H9 (cell line): Measurements from ENCODE around the gene ILK. TPM values are rescaled to one million over a fixed set of nuclear protein-coding genes. Genes with fewer than 3 reads are reported as not detected.

Experiments
- DNase-seq: peaks from one replicate; pipeline ENCODE4 v3.0.0-alpha.2; 2017
- H2AFZ ChIP-seq: one replicate; pipeline ENCODE4 v1.6.1; 2013; ENCODE audit warnings: mild to moderate bottlenecking, low read length, control low read depth, moderate library complexity
- H2AK5ac ChIP-seq: 2 replicates; pipeline ENCODE4 v1.6.1; 2013; ENCODE audit warnings: low read length, control low read depth, mixed read lengths; ENCODE audit not compliant: insufficient read length
- H2BK120ac ChIP-seq: one replicate; pipeline ENCODE4 v1.6.1; 2013; ENCODE audit warnings: low read depth, mild to moderate bottlenecking, low read length, control low read depth, inconsistent platforms; ENCODE audit not compliant: poor library complexity, severe bottlenecking
- H2BK12ac ChIP-seq: 2 replicates; pipeline ENCODE4 v1.6.1; 2013; ENCODE audit warnings: low read length, control low read depth, mixed read lengths, low read depth; ENCODE audit not compliant: insufficient read length
- H2BK15ac ChIP-seq: 2 replicates; pipeline ENCODE4 v1.6.1; 2013; ENCODE audit warnings: low read depth, low read length, control low read depth
- H2BK20ac ChIP-seq: one replicate; pipeline ENCODE4 v1.6.1; 2013; ENCODE audit warnings: low read depth, mild to moderate bottlenecking, low read length, control low read depth, inconsistent platforms; ENCODE audit not compliant: poor library complexity, severe bottlenecking
- H2BK5ac ChIP-seq: 2 replicates; pipeline ENCODE4 v1.6.1; 2013; ENCODE audit warnings: low read length, control low read depth, mixed read lengths; ENCODE audit not compliant: insufficient read length
- H3K14ac ChIP-seq: 2 replicates; pipeline ENCODE4 v1.6.1; 2013; ENCODE audit warnings: low read length, control low read depth; ENCODE audit not compliant: insufficient read depth
- H3K18ac ChIP-seq: 2 replicates; pipeline ENCODE4 v1.6.1; 2013; ENCODE audit warnings: low read depth, mild to moderate bottlenecking, mixed read lengths, low read length, control low read depth; ENCODE audit not compliant: insufficient read length
- H3K23ac ChIP-seq: 2 replicates; pipeline ENCODE4 v1.6.1; 2013; ENCODE audit warnings: low read length, control low read depth, mixed read lengths, low read depth; ENCODE audit not compliant: insufficient read length
- H3K23me2 ChIP-seq: 2 replicates; pipeline ENCODE4 v1.6.1; 2013; ENCODE audit warnings: low read depth, mild to moderate bottlenecking, mixed read lengths, low read length, control low read depth; ENCODE audit not compliant: insufficient read length, poor library complexity, severe bottlenecking
- H3K27ac ChIP-seq: 2 replicates; pipeline ENCODE4 v1.5.1; 2013; ENCODE audit warnings: low read length, control low read depth, mixed read lengths, low read depth; ENCODE audit not compliant: insufficient read length
- H3K27me3 ChIP-seq: 2 replicates; pipeline ENCODE4 v1.6.1; 2013; ENCODE audit warnings: low read length, control low read depth, inconsistent platforms; ENCODE audit not compliant: insufficient read depth
- H3K4ac ChIP-seq: 2 replicates; pipeline ENCODE4 v1.6.1; 2013; ENCODE audit warnings: low read depth, mild to moderate bottlenecking, control low read depth, inconsistent platforms, low read length, moderate library complexity
- H3K4me1 ChIP-seq: 2 replicates; pipeline ENCODE4 v1.6.1; 2013; ENCODE audit warnings: low read length, control low read depth, inconsistent platforms; ENCODE audit not compliant: insufficient read depth
- H3K4me2 ChIP-seq: 2 replicates; pipeline ENCODE4 v1.6.1; 2013; ENCODE audit warnings: low read length, control low read depth, mixed read lengths; ENCODE audit not compliant: insufficient read length, insufficient read depth
- H3K56ac ChIP-seq: 2 replicates; pipeline ENCODE4 v1.6.1; 2013; ENCODE audit warnings: low read depth, mild to moderate bottlenecking, mixed read lengths, low read length, control low read depth; ENCODE audit not compliant: insufficient read length
- H3K79me1 ChIP-seq: 2 replicates; pipeline ENCODE4 v1.6.1; 2013; ENCODE audit warnings: low read depth, mild to moderate bottlenecking, moderate library complexity, low read length, control low read depth, inconsistent platforms; ENCODE audit not compliant: insufficient read depth, poor library complexity, severe bottlenecking
- H3K79me2 ChIP-seq: 2 replicates; pipeline ENCODE4 v1.6.1; 2013; ENCODE audit warnings: low read length, control low read depth, inconsistent platforms; ENCODE audit not compliant: insufficient read depth
- H3K9ac ChIP-seq: 2 replicates; pipeline ENCODE4 v1.6.1; 2013; ENCODE audit warnings: low read length, control low read depth, mixed read lengths; ENCODE audit not compliant: insufficient read length; ENCODE audit errors: extremely low read depth
- H3K9me3 ChIP-seq: one replicate; pipeline ENCODE4 v1.6.1; 2013; ENCODE audit warnings: low read depth, low read length, inconsistent platforms; ENCODE audit not compliant: control insufficient read depth
- H3T11ph ChIP-seq: one replicate; pipeline ENCODE4 v1.6.1; 2013; ENCODE audit warnings: mild to moderate bottlenecking, low read length, control low read depth, inconsistent platforms
- H4K20me1 ChIP-seq: one replicate; pipeline ENCODE4 v1.6.1; 2013; ENCODE audit not compliant: control insufficient read depth, insufficient read length, insufficient read depth
- H4K5ac ChIP-seq: 2 replicates; pipeline ENCODE4 v1.6.1; 2013; ENCODE audit warnings: low read depth, mild to moderate bottlenecking, mixed read lengths, low read length, control low read depth; ENCODE audit not compliant: insufficient read length
- H4K8ac ChIP-seq: replicated peaks from 2 replicates; pipeline ENCODE4 v1.6.1; 2013; ENCODE audit warnings: low read length, control low read depth, mixed read lengths, low read depth; ENCODE audit not compliant: insufficient read length
- H4K91ac ChIP-seq: 2 replicates; pipeline ENCODE4 v1.6.1; 2013; ENCODE audit warnings: low read depth, mild to moderate bottlenecking, moderate library complexity, mixed read lengths, low read length, control low read depth; ENCODE audit not compliant: insufficient read length
- H3K27ac Mint-ChIP-seq, 3 experiments: 2 replicates in 2 of 3; 3 replicates in 1 of 3; pipeline ENCODE4 v1.8.0; 2020 to 2021; ENCODE audit warnings: mixed read lengths in 3 of 3, mild to moderate bottlenecking in 1 of 3, moderate library complexity in 1 of 3
- H3K27me3 Mint-ChIP-seq: 2 replicates; pipeline ENCODE4 v1.8.0; 2021; ENCODE audit warnings: low read depth, mild to moderate bottlenecking, moderate library complexity, mixed read lengths
- H3K36me3 Mint-ChIP-seq, 3 experiments: 2 replicates in 2 of 3; 3 replicates in 1 of 3; pipeline ENCODE4 v1.8.0; 2020 to 2021; ENCODE audit warnings: low read depth in 3 of 3, mixed read lengths in 3 of 3; ENCODE audit not compliant: insufficient read depth in 1 of 3
- H3K4me1 Mint-ChIP-seq, 2 experiments: 2 replicates each; pipeline ENCODE4 v1.8.0; 2020; ENCODE audit warnings: mixed read lengths in 2 of 2
- H3K4me3 Mint-ChIP-seq, 2 experiments: 2 replicates in 1 of 2; 3 replicates in 1 of 2; pipeline ENCODE4 v1.8.0; 2020 to 2021; ENCODE audit warnings: mild to moderate bottlenecking in 2 of 2, mixed read lengths in 2 of 2, moderate library complexity in 1 of 2
- H3K9me3 Mint-ChIP-seq, 2 experiments: 2 replicates in 1 of 2; 3 replicates in 1 of 2; pipeline ENCODE4 v1.8.0; 2020; ENCODE audit warnings: mild to moderate bottlenecking in 2 of 2, mixed read lengths in 2 of 2, moderate library complexity in 1 of 2
- CTCF ChIP-seq: fragments of 200-600 bp; sonication (generic); conservative IDR thresholded peaks from 3 replicates; pipeline ENCODE4 v1.8.0; 2021; ENCODE audit warnings: antibody characterized with exemption, mild to moderate bottlenecking
- WGBS: extraction: QIAGEN DNeasy Blood & Tissue Kit; methylation state at CpG from one replicate; pipeline ENCODE4 v1.1.7; 2013; ENCODE audit warnings: missing lambda C conversion rate, low lambda C conversion rate, mixed read lengths; ENCODE audit not compliant: insufficient read length; ENCODE audit errors: extremely low coverage; 5-methylcytosine and 5-hydroxymethylcytosine counted together
- total RNA-seq: library from RNA; stranded (reverse); gene quantifications from 2 replicates; pipeline ENCODE4 v1.2.1, GENCODE V29; 2021

Gene ILK
- total RNA-seq, 1 experiment from 2014 or later: 100 TPM

DNA sequence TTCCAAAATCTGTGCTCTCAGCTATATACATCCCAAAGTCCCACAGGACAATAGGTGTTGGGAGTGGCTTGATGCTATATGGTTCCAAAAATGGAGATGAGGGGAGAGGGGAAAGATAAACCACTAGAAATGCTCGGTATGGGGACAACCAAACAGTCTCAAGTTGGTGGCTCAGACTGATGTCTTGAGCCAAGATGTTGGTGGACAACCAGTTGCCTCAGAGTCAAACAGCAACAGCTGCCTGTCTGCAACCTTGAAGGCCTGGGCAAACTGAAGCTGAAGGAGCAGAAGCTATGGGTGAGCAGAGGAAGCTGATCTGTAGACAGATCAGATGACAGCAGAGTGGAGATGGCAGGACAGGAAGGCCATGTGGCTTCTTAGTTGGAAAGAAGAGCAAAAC lies 4.1 kb upstream of the ILK start:
- H2BK12ac ChIP-seq: no peak overlapping the region
- no peak overlapping the region for H3K27ac Mint-ChIP-seq
- H4K5ac ChIP-seq: no peak overlapping the region
- no peak overlapping the region for H3K14ac ChIP-seq
- H3K23ac ChIP-seq: no peak overlapping the region
- no peak overlapping the region for H4K91ac ChIP-seq
- H3K27ac ChIP-seq: no peak overlapping the region
- H3K79me2 ChIP-seq: peaks cover 7% of the 10 kb centered on the region; the same call in 1 of the 2 replicates
- H3K27me3 ChIP-seq: no peaks in the 10 kb centered on the region
- H2BK5ac ChIP-seq: no peak overlapping the region
- peaks cover 0 to 2% of the 10 kb centered on the region in 2 experiments; a peak in 2 of 4 replicates for H3K4me1 Mint-ChIP-seq
- no peaks in the 10 kb centered on the region for H3K9me3 Mint-ChIP-seq
- H2AK5ac ChIP-seq: no peak overlapping the region
- no peak overlapping the region for H3K9ac ChIP-seq
- no peak overlapping the region for H3K4me2 ChIP-seq
- H3K9me3 ChIP-seq: no peaks in the 10 kb centered on the region
- no peak overlapping the region for H3K18ac ChIP-seq
- peaks cover 13% of the 10 kb centered on the region for H3K23me2 ChIP-seq
- no peaks in the 10 kb centered on the region for H3K27me3 Mint-ChIP-seq
- H3K4me3 Mint-ChIP-seq: no peak overlapping the region
- peaks cover 6 to 44% (median 25%) of the 10 kb centered on the region in 3 experiments; a peak in 6 of 7 replicates for H3K36me3 Mint-ChIP-seq
- TF ChIP-seq CTCF: no peak
- no peaks in the 10 kb centered on the region for H3K79me1 ChIP-seq
- H4K8ac ChIP-seq: no peak overlapping the region
- DNase-seq: no peak
- H2BK20ac ChIP-seq: no peak overlapping the region
- no peak overlapping the region for H3T11ph ChIP-seq
- H2BK120ac ChIP-seq: no peak overlapping the region
- H3K56ac ChIP-seq: no peak overlapping the region
- no peaks in the 10 kb centered on the region for H4K20me1 ChIP-seq
- WGBS: no CpG with 5 or more reads among the region's 1 CpG
- H3K4ac ChIP-seq: no peak overlapping the region
- H3K4me1 ChIP-seq: peaks cover 3% of the 10 kb centered on the region; the same call in 1 of the 2 replicates
- no peak overlapping the region for H2BK15ac ChIP-seq
- no peak overlapping the region for H2AFZ ChIP-seq
